ENCODE measurements around the gene UST.
A peak's percentile ranks its signal among the peaks of the same experiment; 100 is the strongest.
"Not testable (repeated sequence)": the region's sequence is repeated elsewhere in the genome, so short reads cannot be mapped to it uniquely, and the experiment has no call there.

The UST gene

DNA sequence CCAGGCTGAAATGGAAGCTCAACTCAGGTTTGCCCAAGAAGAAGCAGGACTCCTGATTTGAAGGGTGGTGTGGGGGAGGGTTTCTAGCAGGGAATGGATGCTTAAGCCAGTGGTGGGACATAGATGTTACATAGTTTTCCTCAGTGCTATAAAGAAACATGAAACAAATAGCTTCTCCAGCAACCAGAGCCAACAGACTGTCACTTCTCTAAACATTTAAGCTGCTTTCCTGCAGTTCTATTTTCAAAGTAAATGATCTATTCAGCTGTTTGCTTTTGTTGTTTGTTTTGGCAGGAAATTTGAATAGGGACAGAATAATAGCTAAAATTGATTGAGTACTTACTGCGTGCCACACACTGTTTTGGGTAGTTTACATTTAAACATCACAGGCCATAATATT lies 169.0 kb downstream of the UST start:
- peak; percentile 69 for DNase-seq

DNA sequence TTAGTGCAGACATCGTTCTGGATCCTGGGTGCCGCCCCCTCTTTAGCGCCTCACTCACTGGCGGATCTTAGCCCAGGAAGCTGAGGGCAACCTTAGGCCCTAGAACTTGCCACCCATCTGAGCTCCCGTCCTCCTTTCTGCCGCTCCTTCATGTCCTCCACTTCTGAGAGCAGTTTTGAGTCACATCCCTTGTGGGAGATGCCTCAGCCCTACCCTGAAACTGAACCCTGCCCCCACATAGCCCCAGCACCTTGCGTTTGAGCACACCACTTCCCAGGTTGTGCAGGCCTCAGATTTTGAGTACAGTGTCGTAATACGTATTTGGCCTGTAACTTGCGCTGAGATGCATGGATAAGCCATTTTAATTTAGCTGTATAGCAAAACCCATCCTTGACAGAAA lies 169.7 kb downstream of the UST start:
- not testable (repeated sequence) for DNase-seq

DNA sequence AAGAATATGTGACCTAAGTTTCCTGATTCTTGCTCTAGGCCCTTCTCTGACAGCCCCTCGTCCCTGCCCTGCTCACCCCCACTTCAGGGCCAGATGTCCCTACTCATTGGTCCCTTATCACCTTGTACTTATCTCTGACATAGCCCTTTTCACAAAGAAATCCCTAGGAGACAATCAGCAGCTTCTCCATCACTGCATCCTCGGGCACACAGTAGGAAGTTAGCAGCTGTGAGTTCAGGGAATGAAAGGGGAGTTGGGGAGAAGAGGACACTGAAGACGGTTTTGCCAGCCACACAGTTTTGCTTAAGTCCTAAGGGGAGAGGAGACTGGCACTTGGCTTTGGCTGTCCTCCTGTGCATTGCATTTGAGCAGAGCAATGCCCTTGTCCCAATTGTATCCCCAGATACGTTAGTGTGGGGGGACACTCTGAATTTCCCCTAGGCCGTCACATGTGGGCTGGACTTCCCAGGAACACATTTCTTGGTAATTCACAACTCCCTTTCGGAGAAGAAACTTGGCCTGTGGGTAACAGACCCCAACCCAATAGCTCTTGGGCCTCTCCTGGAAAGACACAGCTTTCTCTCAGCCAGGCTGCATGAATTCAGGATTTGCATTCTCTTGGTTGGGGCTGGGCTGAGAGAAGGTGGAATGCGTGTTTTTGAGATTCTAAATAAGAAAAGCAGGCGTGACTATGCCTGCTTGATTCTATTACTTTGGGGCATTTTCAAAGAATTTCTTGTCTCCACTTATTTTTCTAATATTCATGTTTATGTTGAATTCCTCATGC lies 177.6 kb downstream of the UST start:
- no peak for DNase-seq

DNA sequence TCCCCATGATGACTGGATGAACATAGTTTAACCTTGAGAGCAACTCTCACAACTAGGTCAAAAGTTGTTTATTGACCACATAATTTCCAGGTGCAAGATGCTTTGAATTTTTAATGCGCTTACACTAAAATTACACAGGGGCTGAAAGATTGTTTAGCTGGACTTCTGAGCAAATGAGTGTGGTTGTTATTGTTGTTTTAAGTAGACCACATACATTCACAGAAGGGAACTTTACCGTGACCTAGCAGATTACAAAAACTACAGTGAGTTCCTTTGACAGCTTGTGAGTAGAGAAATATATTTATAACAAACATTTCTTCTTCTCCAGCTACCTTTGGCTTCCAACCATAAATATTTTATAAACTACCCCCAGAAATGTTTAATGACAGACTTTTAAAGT lies 178.9 kb downstream of the UST start:
- DNase-seq = no peak

DNA sequence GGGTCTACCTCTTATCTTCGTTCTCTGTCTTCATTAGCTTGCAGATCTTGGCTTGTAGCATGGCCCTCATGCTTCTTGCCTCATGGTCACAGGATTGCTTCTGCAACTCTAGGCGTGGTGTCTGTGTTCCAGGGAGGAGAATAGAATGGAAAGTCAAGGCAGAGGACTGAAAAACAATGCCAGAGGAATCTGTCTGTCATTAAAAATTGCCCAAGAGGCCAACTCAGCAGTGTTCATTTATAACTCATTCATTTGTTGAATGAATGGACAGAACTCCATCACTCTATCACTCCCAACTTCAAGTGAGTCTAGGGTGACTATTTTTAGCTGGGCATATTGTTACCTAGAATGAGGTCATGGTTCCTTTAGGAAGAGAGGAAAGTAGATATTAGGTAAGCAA lies 179.6 kb downstream of the UST start:
- DNase-seq = no peak

DNA sequence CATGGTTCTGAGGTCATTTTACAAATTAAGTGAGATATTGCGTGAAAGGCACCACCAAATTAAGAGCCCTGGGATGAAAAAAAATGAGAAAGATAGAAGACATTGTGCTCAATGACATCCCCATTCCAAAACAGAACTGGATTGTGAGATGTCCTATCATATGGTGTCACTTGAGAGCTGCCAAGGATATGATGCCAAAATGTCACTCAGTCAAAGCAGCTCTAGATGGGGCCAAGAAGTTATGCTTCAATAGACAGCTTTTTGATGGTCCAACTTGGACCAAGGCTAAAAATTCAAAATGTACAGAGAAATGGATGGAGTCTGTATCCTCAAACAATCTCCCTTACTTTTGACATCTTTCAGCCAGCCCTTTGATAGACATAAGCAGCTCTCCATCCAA lies 180.8 kb downstream of the UST start:
- DNase-seq = no peak

DNA sequence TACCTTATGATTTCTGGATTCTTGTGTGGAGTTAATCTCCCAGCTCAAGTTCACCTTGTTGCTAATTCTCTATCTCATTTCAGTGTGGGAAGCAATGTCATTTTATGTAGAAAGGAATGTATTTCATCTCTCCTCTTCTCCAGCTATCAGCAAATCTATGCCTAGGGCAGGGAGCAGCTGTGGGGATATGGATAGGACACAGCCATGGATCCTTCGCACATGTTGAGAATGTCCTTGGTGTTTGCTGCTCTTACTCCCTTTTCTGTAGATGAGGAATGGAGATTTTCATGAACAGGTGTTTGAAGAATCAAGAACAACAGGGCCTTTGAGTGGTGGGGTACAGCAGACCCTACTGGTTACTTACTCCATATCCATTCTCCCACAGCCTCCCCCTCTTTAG lies 182.0 kb downstream of the UST start:
- no peak for DNase-seq

DNA sequence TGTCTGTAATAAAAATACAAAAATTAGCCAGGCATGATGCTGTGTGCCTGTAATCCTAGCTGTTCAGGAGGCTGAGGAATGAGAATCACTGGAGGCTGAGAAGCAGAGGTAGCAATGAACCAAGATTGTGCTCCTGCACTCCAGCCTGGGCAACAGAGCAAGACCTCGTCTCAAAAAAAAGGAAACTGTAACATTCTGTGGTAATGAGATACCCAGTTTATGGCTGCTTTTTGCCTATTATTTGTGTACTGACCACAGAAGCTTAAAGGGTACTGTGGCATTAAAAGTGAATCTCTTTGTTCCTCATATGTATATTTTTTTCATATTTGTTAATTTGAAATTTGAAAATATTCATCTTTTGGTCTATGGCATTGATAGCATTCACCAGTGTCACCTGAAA lies 185.4 kb downstream of the UST start:
- no peak for DNase-seq

DNA sequence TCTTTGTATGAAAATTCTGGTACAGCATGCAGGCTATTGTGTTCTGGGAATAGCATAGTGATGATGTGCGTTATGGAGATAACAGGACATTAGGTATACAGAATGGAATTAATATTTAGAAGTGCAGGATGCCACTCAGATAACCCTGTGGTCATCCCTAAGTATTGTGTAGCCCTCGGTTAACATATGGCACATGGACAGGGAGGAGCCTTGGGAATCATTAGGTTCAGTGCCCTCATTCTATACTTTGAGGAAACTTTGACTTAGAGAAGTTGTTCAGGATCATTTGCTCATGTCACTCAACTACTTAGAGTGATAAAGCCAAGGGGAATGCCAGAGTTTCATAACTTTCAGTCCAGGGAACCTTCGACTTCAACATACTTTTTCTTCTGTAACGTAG lies 185.9 kb downstream of the UST start:
- no peak for DNase-seq

DNA sequence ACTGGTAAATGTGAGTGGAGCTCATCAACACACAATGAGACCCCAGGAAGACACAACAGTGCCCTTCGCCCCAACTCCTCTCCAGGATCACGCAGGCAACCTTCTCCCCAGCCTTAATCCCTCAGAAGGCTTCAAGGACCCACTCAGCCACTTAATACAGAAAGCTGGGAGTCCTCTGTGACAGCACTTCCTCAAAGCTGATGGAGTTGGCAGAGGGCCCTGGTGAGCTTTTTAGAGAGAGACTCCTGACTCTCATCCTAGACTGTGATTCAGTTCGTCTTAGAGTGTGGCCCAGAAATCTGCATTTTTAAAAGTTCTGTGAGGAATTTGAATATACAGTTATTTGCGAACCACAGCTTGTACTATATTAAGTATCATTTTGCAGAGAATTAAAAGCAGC lies 187.7 kb downstream of the UST start:
- no peak for DNase-seq

DNA sequence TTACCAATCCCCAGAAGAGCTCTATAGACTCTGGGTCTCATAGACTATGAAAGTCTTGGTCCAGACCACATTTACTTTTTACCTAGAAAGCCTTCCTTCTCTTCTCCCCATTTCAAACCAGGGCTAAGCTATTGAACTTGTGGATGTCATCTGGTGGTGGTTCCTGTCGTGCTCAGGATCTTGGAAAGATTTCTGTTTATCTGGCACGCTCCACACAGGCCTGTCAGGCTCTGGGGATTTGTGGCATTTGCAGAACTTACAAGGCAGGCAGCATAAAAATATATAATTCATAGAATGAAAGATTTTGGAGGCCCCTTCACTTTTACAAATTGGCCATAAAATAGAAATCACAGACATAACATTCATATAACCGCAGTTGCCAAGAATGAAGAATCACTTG lies 188.1 kb downstream of the UST start:
- DNase-seq = no peak

DNA sequence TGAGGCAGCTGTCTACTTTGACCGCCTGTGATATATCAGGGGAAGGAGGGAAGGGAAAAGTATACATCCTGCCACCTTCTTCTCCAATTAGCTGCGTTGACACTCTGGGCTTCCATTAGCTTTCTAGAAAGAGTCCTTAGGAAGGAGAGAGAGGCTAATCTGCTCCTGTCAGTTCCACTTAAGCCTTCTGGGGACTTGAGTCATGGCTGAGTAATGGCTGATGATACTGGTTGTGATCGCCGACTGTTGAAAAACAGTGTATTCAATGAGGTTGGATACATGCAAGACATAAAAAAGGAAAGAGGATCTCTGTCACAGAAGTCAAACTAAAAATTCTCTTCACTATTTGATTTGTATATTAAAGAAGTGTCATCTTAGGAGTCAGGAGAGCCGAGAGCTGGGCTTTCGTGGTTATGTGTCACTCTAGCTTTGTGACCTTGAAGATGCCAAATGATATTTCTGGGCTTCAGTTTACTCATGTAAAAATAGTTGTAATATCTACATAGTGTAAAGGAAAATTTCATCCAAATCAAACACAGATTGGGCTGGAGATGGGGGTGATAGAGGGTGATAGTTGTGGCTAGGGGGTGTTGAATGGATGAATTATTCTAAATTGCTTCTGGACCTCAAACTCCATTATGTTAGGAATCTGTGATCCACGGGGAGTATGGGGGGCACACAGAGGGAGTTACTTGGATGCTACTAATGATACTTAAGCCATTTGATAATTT lies 189.0 kb downstream of the UST start:
- no peak for DNase-seq

DNA sequence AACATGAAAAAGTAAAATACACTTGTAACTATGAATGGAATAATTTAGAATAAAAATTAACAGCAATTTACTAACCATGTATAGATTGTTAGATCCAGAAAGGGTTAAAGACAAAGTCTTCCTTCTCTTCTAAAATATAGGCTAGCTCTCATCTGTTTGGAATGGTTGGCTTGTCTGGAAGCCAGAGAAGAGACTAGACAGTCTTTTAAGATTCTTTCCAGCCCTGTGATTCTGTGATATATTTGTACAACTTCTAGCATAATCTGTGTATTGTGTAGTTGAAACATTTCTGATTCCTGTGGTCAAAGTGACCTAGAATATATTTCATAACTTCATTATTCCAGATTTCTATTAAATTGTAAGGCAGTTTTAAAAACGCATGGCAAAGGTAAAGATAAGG lies 196.6 kb downstream of the UST start:
- no peak for DNase-seq

DNA sequence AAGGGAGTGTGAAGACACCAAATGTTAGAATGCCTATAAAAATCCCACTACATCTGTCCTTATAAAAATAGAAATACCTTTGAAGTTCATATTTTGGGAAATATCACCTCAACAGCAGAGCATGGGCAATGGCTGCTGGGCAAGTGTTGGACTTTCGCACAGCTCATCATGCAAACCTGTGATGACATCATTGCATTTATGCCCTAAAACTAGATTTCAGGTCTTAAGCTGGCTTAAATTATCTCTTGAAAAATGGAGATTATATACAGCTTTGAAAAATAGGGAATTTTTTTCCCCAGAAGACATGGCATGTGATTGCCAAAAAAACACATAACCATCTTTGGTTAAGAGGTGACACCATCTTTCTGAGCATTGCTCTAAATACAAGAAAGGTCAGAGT lies 197.8 kb downstream of the UST start:
- no peak for DNase-seq

DNA sequence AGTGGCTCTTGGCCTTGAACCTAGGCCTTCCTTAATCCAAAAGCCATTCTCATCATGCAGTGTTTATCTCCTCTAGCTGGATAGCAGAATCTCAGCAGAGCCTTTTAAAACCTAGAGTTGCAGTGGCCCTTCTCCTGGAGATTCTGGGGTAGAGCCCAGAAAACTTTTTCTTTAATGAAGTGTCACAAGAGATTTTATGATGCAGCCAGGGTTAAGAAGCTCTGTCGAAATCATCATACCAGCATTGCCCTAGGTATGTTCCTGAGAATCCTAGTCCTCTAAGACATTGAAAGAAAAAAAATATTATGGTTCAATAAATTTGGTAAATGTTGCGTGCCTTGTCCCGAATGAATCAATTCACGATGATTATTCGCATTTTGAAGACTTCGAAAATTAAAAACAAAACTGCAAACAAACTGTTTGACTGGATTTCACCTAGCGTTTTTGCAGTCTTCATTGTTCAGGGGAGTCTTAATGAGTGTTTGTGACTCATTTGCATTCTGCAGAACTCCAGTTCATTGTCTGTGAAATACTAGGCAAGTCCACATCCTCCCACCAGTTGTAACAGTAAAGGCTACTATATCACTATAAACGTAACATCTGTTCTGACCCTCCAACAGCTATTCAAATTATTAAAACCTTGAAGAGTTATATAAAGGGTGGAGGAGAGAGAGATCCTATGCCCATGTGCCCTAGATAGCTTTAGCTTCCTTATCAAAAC lies 198.6 kb downstream of the UST start:
- DNase-seq = no peak

DNA sequence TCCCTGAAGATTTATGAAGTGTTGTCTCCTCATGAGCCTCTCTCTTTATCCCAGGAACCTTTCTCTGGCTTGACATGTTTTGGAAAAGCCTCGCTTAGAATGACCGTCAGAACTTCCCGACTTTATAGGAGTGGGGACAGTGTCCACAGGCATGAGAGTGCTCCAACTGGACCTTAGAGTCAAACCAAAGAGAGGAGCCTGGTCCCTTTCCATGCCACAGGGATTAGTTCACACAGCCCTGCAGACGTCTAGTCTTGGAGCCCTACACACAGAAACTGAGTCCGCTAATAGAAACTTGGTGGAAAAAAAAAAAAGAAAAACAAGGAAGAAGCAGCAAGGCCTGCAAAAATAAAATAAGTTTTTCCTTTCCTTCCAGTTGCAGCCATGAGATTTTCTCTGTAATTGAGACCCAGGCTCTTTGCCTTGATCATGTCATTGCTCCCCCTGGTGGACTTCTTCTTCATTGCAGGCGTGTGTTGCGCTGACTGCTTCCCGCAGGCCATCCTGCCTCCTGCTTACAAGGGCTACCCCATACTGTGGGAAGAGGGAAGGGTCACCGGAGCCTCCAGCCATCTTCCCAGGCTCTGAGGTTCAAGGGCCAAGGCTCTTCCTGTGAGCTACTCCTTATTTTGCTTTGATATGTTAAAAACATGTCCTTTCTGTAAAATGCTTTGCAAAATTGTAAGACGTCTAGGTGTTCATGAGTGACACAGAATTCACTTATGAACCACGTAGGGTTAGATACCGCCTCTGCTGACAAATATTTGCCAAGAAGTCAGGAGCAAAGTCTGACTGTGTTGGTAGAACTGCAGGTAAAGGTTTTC lies 201.0 kb downstream of the UST start:
- DNase-seq = peak; percentile 82

DNA sequence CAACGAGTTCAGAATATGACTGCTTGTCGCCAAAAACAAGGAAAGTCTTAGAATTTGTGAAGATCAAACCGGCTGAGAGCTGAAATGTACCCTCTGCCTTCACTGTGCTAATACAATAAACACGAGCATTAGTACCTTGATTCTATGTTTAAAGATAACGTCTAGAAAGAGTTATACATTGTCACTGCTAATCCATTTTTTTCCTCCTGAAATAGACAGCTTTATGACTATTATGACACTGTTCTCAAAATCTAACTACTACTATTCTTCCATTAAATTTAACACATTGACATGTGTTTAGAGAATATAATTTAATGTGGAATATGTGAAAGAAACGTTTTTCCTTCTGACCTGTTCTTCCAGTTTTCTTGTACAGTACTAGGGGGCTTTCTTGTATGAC lies 204.8 kb downstream of the UST start:
- DNase-seq = no peak

DNA sequence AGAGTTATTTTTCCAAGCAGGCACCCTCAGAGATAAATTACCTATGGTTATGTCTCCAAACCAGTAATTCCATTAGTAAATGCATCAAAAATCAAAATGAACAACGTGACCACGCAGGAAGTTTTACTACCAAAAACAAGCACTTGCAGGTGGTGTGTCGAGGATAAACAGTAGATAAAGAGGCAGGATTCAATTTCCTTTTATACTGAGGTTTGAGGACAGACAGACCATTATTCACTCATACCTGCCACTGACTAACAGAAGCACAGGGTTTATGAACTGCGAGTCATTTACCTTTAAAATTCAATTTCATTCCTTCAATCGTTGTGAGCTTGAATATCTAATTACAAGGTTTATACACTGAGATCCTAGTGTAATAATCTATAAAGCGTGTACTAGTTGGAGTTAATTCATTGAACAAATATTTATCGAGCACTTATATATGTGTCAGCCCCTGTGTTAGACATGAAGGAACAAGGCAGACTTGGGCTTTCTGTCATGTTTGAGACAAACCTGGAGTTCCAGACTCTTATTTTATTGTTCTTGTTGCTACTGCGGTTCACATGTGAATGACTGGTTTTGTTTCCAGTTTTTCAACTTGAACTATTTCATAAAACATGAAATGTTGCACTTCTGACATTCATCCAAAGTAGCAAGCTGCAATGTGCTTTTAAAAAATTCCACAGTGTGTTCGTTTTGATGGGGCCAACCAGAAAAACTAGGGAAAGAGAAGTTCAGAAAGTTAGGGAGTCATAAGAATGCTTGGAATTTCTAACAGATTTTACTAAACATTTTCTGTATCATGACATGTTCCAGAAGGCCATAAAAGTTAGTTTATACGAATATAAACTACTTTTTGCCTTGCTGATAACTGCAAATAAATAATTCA lies 205.6 kb downstream of the UST start:
- peak; percentile 93 for DNase-seq

DNA sequence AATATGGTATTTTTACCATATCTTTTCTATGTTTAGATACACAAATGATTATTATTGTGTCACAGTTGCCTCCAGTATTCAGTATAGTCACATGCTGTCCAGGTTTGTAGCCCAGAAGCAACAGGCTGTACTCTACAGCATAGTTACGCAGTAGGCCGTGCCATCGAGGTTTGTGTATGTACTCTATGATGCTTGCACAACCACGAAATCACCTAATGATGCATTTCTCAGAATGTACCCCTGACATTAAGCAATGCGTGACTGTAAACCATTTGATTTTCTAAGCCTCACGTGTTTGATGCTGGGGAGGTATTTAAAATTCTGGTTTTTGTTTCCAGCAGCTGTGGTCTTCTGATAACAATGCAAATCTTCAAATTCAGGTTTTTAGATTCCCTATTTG lies 207.6 kb downstream of the UST start:
- no peak for DNase-seq

DNA sequence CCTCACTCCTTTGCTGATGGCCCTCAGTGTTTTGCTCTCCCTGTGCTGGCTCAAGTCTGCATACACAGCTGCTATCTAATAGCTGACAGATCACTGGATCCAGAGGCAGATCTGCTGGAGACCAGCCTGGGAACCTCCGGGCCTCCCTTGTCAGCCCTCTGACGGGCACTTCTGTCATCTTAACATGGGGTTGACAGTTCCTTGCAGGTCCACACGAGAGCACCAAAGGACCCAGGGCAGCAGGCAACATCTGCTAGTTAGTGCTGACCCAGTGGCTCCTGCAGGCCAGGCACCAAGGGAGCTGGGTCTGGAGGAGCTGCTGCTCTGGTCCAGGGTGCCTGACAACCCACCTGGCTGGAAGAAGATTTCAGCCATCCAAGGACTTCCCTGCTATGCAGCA lies 208.1 kb downstream of the UST start:
- no peak for DNase-seq

DNA sequence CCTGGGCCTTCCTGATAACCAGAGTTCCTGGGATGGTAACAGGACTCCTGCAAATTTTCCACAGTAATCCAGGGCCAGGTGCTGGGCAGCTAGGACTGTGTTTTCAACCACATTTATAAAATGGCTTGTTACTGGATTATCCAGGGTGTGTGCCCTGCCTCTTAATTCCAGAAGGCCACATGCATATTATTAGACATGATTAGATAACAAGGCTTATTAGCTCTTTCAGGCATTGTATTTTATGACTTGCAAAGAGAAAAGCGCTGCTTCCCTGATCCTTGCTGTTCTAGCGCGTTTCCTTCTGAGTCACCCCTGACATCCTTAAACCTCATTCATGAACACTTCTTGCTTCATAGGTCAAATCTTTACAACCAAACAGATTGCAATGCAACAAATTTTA lies 208.6 kb downstream of the UST start:
- DNase-seq = no peak

DNA sequence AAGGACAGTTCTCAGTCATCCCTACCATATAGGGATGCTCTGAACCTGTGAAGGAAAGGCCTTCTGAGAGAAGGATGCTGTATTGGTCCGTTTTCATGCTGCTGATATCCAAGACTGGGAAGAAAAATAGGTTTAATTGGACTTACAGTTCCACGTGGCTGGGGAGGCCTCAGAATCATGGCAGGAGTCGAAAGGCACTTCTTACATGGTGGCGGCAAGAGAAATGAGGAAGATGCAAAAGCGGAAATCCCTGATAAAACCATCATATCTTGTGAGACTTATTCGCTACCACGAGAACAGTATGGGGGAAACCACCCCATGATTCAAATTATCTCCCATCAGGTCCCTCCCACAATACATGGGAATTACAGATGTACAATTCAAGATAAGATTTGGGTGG lies 209.3 kb downstream of the UST start:
- DNase-seq = not testable (repeated sequence)

All from NCI-H748 treated with DMSO at 0.1 percent for 48 hours (cell line).